GM12878 (cell line): ENCODE measurements around the gene PALMD. TPM values are rescaled to one million over a fixed set of nuclear protein-coding genes. Genes with fewer than 3 reads are reported as not detected.

Source experiments
- ATAC-seq: fragments of 200-7000 bp; cut with Tn5 transposase; 3 replicates; pipeline ENCODE4 v1.9.1; 2020; ENCODE audit warnings: mild to moderate bottlenecking, moderate library complexity
- BruUV-seq: library from RNA; stranded (reverse); fragments of 400-500 nt; replicated peaks from 2 replicates; lab custom pipeline; 2021; lab: Mats Ljungman, UMichigan
- CTCF ChIA-PET: fragments of 300-600 bp; sonication (Branson Sonifier 250); formaldehyde crosslinking; extraction: SDS; loops from one replicate; lab custom pipeline; 2021; ENCODE audit warnings: inconsistent platforms; lab: Yijun Ruan, JAX
- POLR2A ChIA-PET: fragments of 350-600 bp; formaldehyde crosslinking; extraction: SDS; loops from one replicate; lab custom pipeline; 2021; ENCODE audit warnings: inconsistent platforms; lab: Charles Lee
- RAD21 ChIA-PET: fragments of 300-600 bp; sonication (Branson Sonifier 250); formaldehyde crosslinking; loops from one replicate; lab custom pipeline; 2023; ENCODE audit warnings: antibody characterized with exemption; ENCODE audit not compliant: unreplicated experiment; lab: Charles Lee
- SMC1A ChIA-PET: fragments of 300-600 bp; sonication (Branson Sonifier 250); formaldehyde crosslinking; loops from one replicate; lab custom pipeline; 2023; ENCODE audit not compliant: unreplicated experiment, uncharacterized antibody; lab: Charles Lee
- DNase-seq: peaks from one replicate; pipeline ENCODE4 v3.0.0-alpha.2; 2011; ENCODE audit warnings: low read depth, low spot score
- FAIRE-seq: peaks from 3 replicates; lab custom pipeline; 2011; peaks lifted over from hg19 to GRCh38; lab: Jason Lieb, UNC
- H2AFZ ChIP-seq: 2 replicates; pipeline ENCODE4 v1.6.0; 2011; ENCODE audit warnings: low read depth, low read length, control low read depth; ENCODE audit not compliant: control insufficient read depth
- H3K27ac ChIP-seq: 2 replicates; pipeline ENCODE4 v1.5.1; 2011; ENCODE audit warnings: control low read depth; ENCODE audit not compliant: control insufficient read depth, insufficient read depth
- H3K27me3 ChIP-seq, 2 experiments: replicated peaks in 1 of 2; 2 replicates each; pipeline versions ENCODE4 v1.6.0 to v1.6.1; 2011; ENCODE audit warnings: low read length in 1 of 2; ENCODE audit not compliant: control insufficient read depth in 2 of 2, insufficient read depth in 2 of 2
- H3K36me3 ChIP-seq, 2 experiments: 2 replicates each; pipeline ENCODE4 v1.5.1; 2011; ENCODE audit warnings: low read length in 1 of 2; ENCODE audit not compliant: control insufficient read depth in 2 of 2, insufficient read depth in 2 of 2
- H3K4me1 ChIP-seq: 2 replicates; pipeline ENCODE4 v1.6.1; 2011; ENCODE audit warnings: mild to moderate bottlenecking, low read length, moderate library complexity, mixed read lengths; ENCODE audit not compliant: control insufficient read depth, insufficient read depth
- H3K4me2 ChIP-seq: 2 replicates; pipeline ENCODE4 v1.6.0; 2011; ENCODE audit warnings: control low read depth; ENCODE audit not compliant: control insufficient read depth, insufficient read depth
- H3K4me3 ChIP-seq: fragments of 200-600 bp; sonication (generic); 2 replicates; pipeline ENCODE4 v1.5.1; 2016
- H3K79me2 ChIP-seq: 2 replicates; pipeline ENCODE4 v1.6.0; 2011; ENCODE audit warnings: low read length; ENCODE audit not compliant: control insufficient read depth, insufficient read depth
- H3K9ac ChIP-seq: 2 replicates; pipeline ENCODE4 v1.8.0; 2011; ENCODE audit warnings: low read length, control low read depth, mixed read lengths; ENCODE audit not compliant: control insufficient read depth, insufficient read depth
- H3K9me3 ChIP-seq: replicated peaks from 3 replicates; pipeline ENCODE4 v1.5.1; 2011; ENCODE audit warnings: mild to moderate bottlenecking, low read length; ENCODE audit not compliant: control insufficient read depth, insufficient read depth
- H4K20me1 ChIP-seq: 2 replicates; pipeline ENCODE4 v1.6.0; 2011; ENCODE audit not compliant: control insufficient read depth, insufficient read depth
- BRCA1 ChIP-seq: IDR thresholded peaks from 2 replicates; pipeline ENCODE4 v1.6.1; 2011; ENCODE audit warnings: low read depth, low read length, improper control_type of control experiment
- CHD1 ChIP-seq: IDR thresholded peaks from 2 replicates; pipeline ENCODE4 v1.6.1; 2012; ENCODE audit warnings: low read depth, low read length, improper control_type of control experiment
- MXI1 ChIP-seq: fragments of 150-350 bp; IDR thresholded peaks from 2 replicates; pipeline ENCODE4 v1.6.1; 2011; ENCODE audit warnings: low read depth, mild to moderate bottlenecking, inconsistent platforms, low read length, improper control_type of control experiment
- MYB ChIP-seq: fragments of 150-350 bp; IDR thresholded peaks from 2 replicates; pipeline ENCODE4 v1.6.1; 2014; ENCODE audit warnings: mild to moderate bottlenecking, low read depth, low read length, borderline replicate concordance
- NFYA ChIP-seq: IDR thresholded peaks from 2 replicates; pipeline ENCODE4 v1.6.1; 2011; ENCODE audit warnings: low read depth, mild to moderate bottlenecking, low read length, improper control_type of control experiment, borderline replicate concordance
- NRF1 ChIP-seq: conservative IDR thresholded peaks from 2 replicates; pipeline ENCODE4 v1.6.1; 2011; ENCODE audit warnings: mild to moderate bottlenecking, low read depth, low read length, improper control_type of control experiment
- PRDM15 ChIP-seq: fragments of 450-650 bp; formaldehyde crosslinking; IDR thresholded peaks from 2 replicates; pipeline ENCODE4 v1.4.0; 2020; ENCODE audit warnings: mild to moderate bottlenecking, moderate library complexity
- RELA ChIP-seq: fragments of 450-650 bp; IDR thresholded peaks from 2 replicates; pipeline ENCODE4 v1.8.0; 2014; ENCODE audit warnings: borderline replicate concordance; ENCODE audit not compliant: partially characterized antibody
- RUNX3 ChIP-seq: IDR thresholded peaks from 2 replicates; pipeline ENCODE4 v1.6.1; 2012; ENCODE audit warnings: low read length, inconsistent platforms
- STAT3 ChIP-seq: IDR thresholded peaks from 2 replicates; pipeline ENCODE4 v1.6.1; 2011; ENCODE audit warnings: low read depth, low read length, improper control_type of control experiment
- ZNF274 ChIP-seq: IDR thresholded peaks from one replicate; pipeline ENCODE4 v1.8.0; 2011; ENCODE audit not compliant: insufficient read length, insufficient read depth
- ZZZ3 ChIP-seq: IDR thresholded peaks from 2 replicates; pipeline ENCODE4 v1.6.1; 2011; ENCODE audit warnings: low read depth; ENCODE audit not compliant: control insufficient read depth, insufficient read length
- WGBS: methylation state at CpG from one replicate; pipeline ENCODE4 v1.1.6; 2016; ENCODE audit warnings: low lambda C conversion rate; ENCODE audit not compliant: insufficient replicate concordance, insufficient coverage; ENCODE audit errors: missing lambda C conversion rate; 5-methylcytosine and 5-hydroxymethylcytosine counted together
- in situ Hi-C: fragments of 300-500 bp; cut with MboI; formaldehyde crosslinking; loops from 9 replicates; pipeline ENCODE4 v1.14.3; 2018; ENCODE audit warnings: mixed read lengths
- intact Hi-C: fragments of 100-400 bp; cut with micrococcal nuclease; formaldehyde crosslinking; loops from one replicate; pipeline ENCODE4 v1.14.2; 2022; ENCODE audit not compliant: unreplicated experiment
- polyA plus RNA-seq, 11 experiments: library from polyadenylated mRNA; depleted of rRNA in 4 of 11; unstranded in 6 of 11; stranded (reverse) in 5 of 11; fragments of >200 nt; fragmentation: Nextera tagmentation in 4 of 11; fragmentation: Illumina TruSeq in 1 of 11; extraction: Ambion mirVana in 4 of 11; extraction: Trizol in 1 of 11; gene quantifications; 1 replicate in 1 of 11; 2 replicates in 10 of 11; pipeline versions ENCODE4 v1.2.1 to v1.2.3, GENCODE V29; 2011 to 2016; ENCODE audit warnings: inconsistent platforms in 2 of 11, missing spikeins in 2 of 11, low read depth in 1 of 11
- total RNA-seq, 4 experiments: library from RNA; depleted of rRNA in 3 of 4; stranded (reverse); fragments of >200 nt in 3 of 4; fragmentation: Illumina TruSeq in 1 of 4; extraction: Trizol in 1 of 4; gene quantifications; 2 replicates each; pipeline versions ENCODE4 v1.2.1 to v1.2.3, GENCODE V29; 2013 to 2021
- TF ChIP-seq, protein P1 (sequence below): fragments of 450-650 bp; IDR thresholded peaks from 2 replicates; pipeline ENCODE4 v1.6.1; 2017; ENCODE audit warnings: antibody characterized with exemption, mild to moderate bottlenecking, moderate library complexity
- TF ChIP-seq, protein P2 (sequence below): fragments of 450-650 bp; IDR thresholded peaks from 2 replicates; pipeline ENCODE4 v1.6.1; 2017; ENCODE audit warnings: low read depth, mild to moderate bottlenecking, moderate library complexity

PALMD gene
- total and polyA plus RNA-seq, 10 of the 15 experiments (the other 5 are each of a cell fraction or from before 2014, with no cell fraction given), result under 0.01 to 0.09 (median 0.04) TPM; not detected in 4

- in situ Hi-C loops, result no loop called here
- POLR2A ChIA-PET, result no interaction called here
These were observed 24.7 kb downstream of the PALMD start for GRCh38 chr1:99670583-99670982.

More at GRCh38 chr1:99670583-99670982, 24.7 kb downstream of the PALMD start:
- Histone ChIP-seq H2AFZ (no peak overlapping the region), H3K4me3 (no peak overlapping the region), H4K20me1 (no peaks in the 10 kb centered on the region)
- CTCF ChIA-PET, result interaction anchor here (0.6 to 0.8 kb wide), 2 partner anchors 14 to 16 kb away, joined by 3 read pairs; no protein-coding TSS in a partner anchor
- TF ChIP-seq PRDM15, result no peak
- TF ChIP-seq, protein P1, sequence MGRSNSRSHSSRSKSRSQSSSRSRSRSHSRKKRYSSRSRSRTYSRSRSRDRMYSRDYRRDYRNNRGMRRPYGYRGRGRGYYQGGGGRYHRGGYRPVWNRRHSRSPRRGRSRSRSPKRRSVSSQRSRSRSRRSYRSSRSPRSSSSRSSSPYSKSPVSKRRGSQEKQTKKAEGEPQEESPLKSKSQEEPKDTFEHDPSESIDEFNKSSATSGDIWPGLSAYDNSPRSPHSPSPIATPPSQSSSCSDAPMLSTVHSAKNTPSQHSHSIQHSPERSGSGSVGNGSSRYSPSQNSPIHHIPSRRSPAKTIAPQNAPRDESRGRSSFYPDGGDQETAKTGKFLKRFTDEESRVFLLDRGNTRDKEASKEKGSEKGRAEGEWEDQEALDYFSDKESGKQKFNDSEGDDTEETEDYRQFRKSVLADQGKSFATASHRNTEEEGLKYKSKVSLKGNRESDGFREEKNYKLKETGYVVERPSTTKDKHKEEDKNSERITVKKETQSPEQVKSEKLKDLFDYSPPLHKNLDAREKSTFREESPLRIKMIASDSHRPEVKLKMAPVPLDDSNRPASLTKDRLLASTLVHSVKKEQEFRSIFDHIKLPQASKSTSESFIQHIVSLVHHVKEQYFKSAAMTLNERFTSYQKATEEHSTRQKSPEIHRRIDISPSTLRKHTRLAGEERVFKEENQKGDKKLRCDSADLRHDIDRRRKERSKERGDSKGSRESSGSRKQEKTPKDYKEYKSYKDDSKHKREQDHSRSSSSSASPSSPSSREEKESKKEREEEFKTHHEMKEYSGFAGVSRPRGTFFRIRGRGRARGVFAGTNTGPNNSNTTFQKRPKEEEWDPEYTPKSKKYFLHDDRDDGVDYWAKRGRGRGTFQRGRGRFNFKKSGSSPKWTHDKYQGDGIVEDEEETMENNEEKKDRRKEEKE, result no peak
- TF ChIP-seq NFYA, result no peak
- no peak for TF ChIP-seq ZZZ3
- TF ChIP-seq BRCA1, result no peak
- TF ChIP-seq MYB, result no peak
- no peak for TF ChIP-seq RUNX3
- TF ChIP-seq STAT3, result no peak
- no peak for TF ChIP-seq RELA
- no peak for TF ChIP-seq ZNF274
- TF ChIP-seq NRF1, result no peak
- no peak for TF ChIP-seq MXI1
- TF ChIP-seq CHD1, result no peak
- TF ChIP-seq, protein P2, sequence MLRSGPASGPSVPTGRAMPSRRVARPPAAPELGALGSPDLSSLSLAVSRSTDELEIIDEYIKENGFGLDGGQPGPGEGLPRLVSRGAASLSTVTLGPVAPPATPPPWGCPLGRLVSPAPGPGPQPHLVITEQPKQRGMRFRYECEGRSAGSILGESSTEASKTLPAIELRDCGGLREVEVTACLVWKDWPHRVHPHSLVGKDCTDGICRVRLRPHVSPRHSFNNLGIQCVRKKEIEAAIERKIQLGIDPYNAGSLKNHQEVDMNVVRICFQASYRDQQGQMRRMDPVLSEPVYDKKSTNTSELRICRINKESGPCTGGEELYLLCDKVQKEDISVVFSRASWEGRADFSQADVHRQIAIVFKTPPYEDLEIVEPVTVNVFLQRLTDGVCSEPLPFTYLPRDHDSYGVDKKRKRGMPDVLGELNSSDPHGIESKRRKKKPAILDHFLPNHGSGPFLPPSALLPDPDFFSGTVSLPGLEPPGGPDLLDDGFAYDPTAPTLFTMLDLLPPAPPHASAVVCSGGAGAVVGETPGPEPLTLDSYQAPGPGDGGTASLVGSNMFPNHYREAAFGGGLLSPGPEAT, result no peak
- TF ChIP-seq, all 136 proteins: peak for 0
- no TSS peak for BruUV-seq
- intact Hi-C loops, result no loop called here
- H3K4me1 ChIP-seq, result no peaks in the 10 kb centered on the region
- H3K79me2 ChIP-seq, result no peaks in the 10 kb centered on the region
- H3K9ac ChIP-seq, result no peak overlapping the region
- no peak overlapping the region for H3K4me2 ChIP-seq
- ChIA-PET RAD21 (interaction anchor here (1.0 kb wide), 1 partner anchor 15 kb away, joined by 3 read pairs; no protein-coding TSS in a partner anchor), SMC1A (interaction anchor here (1.1 kb wide), 1 partner anchor 25 kb away, joined by 3 read pairs; the partner anchor contains the start of gene PALMD)
- ATAC-seq (no peak), DNase-seq (no peak), FAIRE-seq (no peak)
- WGBS, result 0% methylated on average over 1 of the region's 1 CpG
- no peak overlapping the region for H3K27ac ChIP-seq
- H3K27me3 ChIP-seq, result no peaks in the 10 kb centered on the region
- H3K36me3 ChIP-seq, result no peaks in the 10 kb centered on the region
- no peaks in the 10 kb centered on the region for H3K9me3 ChIP-seq
